Glutamatergic neuron (in vitro differentiated cells): Measurements from ENCODE around the gene TNFAIP8L1. TPM values are rescaled to one million over a fixed set of nuclear protein-coding genes. Genes with fewer than 3 reads are reported as not detected.

Source experiments
- DNase-seq: peaks from one replicate; pipeline ENCODE4 v3.0.0; 2022
- H3K27ac Mint-ChIP-seq: one replicate; pipeline ENCODE4 v1.8.0; 2020; ENCODE audit warnings: mild to moderate bottlenecking, mixed read lengths, inconsistent platforms; ENCODE audit not compliant: unreplicated experiment
- H3K27me3 Mint-ChIP-seq: one replicate; pipeline ENCODE4 v1.8.0; 2020; ENCODE audit warnings: mild to moderate bottlenecking, moderate library complexity, mixed read lengths, inconsistent platforms; ENCODE audit not compliant: unreplicated experiment
- H3K36me3 Mint-ChIP-seq: one replicate; pipeline ENCODE4 v1.8.0; 2020; ENCODE audit warnings: mild to moderate bottlenecking, mixed read lengths, inconsistent platforms; ENCODE audit not compliant: unreplicated experiment
- H3K4me1 Mint-ChIP-seq: one replicate; pipeline ENCODE4 v1.8.0; 2020; ENCODE audit warnings: mild to moderate bottlenecking, low read depth, mixed read lengths, inconsistent platforms; ENCODE audit not compliant: unreplicated experiment
- H3K4me3 Mint-ChIP-seq: one replicate; pipeline ENCODE4 v1.8.0; 2020; ENCODE audit warnings: mild to moderate bottlenecking, mixed read lengths, inconsistent platforms; ENCODE audit not compliant: unreplicated experiment
- H3K9me3 Mint-ChIP-seq: one replicate; pipeline ENCODE4 v1.8.0; 2020; ENCODE audit warnings: mild to moderate bottlenecking, moderate library complexity, mixed read lengths, inconsistent platforms; ENCODE audit not compliant: unreplicated experiment
- CTCF ChIP-seq: fragments of 200-600 bp; sonication (generic); IDR thresholded peaks from one replicate; pipeline ENCODE4 v1.5.0; 2021; ENCODE audit not compliant: partially characterized antibody, unreplicated experiment
- total RNA-seq: library from RNA; stranded (reverse); fragmentation: NEBNext Ultra II Directional; extraction: Animal tissue kit (Norgen Biotek cat#: 25700); gene quantifications from one replicate; pipeline ENCODE4 v1.2.1, GENCODE V29; 2021; ENCODE audit not compliant: unreplicated experiment

TNFAIP8L1 gene
- total RNA-seq, 1 donor from 2014 or later = 23.6 TPM

GRCh38 chr19:4609878-4610511, 29.3 kb upstream of the TNFAIP8L1 start:
- no peaks in the 10 kb centered on the region for H3K36me3 Mint-ChIP-seq
- DNase-seq = peak; percentile 54
- H3K4me3 Mint-ChIP-seq = no peak overlapping the region
- H3K4me1 Mint-ChIP-seq = peaks cover 4% of the 10 kb centered on the region
- no peak for TF ChIP-seq CTCF
- peaks cover 8% of the 10 kb centered on the region for H3K27me3 Mint-ChIP-seq
- peaks cover 9% of the 10 kb centered on the region for H3K9me3 Mint-ChIP-seq
- no peak overlapping the region for H3K27ac Mint-ChIP-seq

- H3K4me1 Mint-ChIP-seq = peaks cover 4% of the 10 kb centered on the region
- peaks cover 9% of the 10 kb centered on the region for H3K27me3 Mint-ChIP-seq
- peaks cover 4% of the 10 kb centered on the region for H3K9me3 Mint-ChIP-seq
- no peaks in the 10 kb centered on the region for H3K36me3 Mint-ChIP-seq
- no peak overlapping the region for H3K4me3 Mint-ChIP-seq
- no peak overlapping the region for H3K27ac Mint-ChIP-seq
- TF ChIP-seq CTCF = no peak
- no peak for DNase-seq
Measured at GRCh38 chr19:4613254-4613751, 26.0 kb upstream of the TNFAIP8L1 start.

GRCh38 chr19:4618019-4618418, 21.3 kb upstream of the TNFAIP8L1 start:
- no peaks in the 10 kb centered on the region for H3K36me3 Mint-ChIP-seq
- DNase-seq = no peak
- peaks cover 5% of the 10 kb centered on the region for H3K27me3 Mint-ChIP-seq
- peaks cover 4% of the 10 kb centered on the region for H3K9me3 Mint-ChIP-seq
- no peak overlapping the region for H3K4me3 Mint-ChIP-seq
- TF ChIP-seq CTCF = no peak
- H3K4me1 Mint-ChIP-seq = peaks cover 8% of the 10 kb centered on the region
- H3K27ac Mint-ChIP-seq = no peak overlapping the region

- Mint-ChIP-seq H3K27me3 (peaks cover 4% of the 10 kb centered on the region), H3K4me3 (no peak overlapping the region), H3K4me1 (peaks cover 13% of the 10 kb centered on the region), H3K27ac (no peak overlapping the region), H3K36me3 (no peaks in the 10 kb centered on the region), H3K9me3 (peaks cover 1% of the 10 kb centered on the region)
- TF ChIP-seq CTCF = no peak
- no peak for DNase-seq
Measured at GRCh38 chr19:4619668-4620294, 19.5 kb upstream of the TNFAIP8L1 start.

- Mint-ChIP-seq H3K27ac (no peak overlapping the region), H3K9me3 (peaks cover 1% of the 10 kb centered on the region), H3K4me1 (peaks cover 16% of the 10 kb centered on the region), H3K27me3 (peaks cover 2% of the 10 kb centered on the region), H3K4me3 (no peak overlapping the region), H3K36me3 (no peaks in the 10 kb centered on the region)
- no peak for TF ChIP-seq CTCF
- no peak for DNase-seq
Measured at GRCh38 chr19:4620675-4621074, 18.6 kb upstream of the TNFAIP8L1 start.
